GM21526 (cell line): ENCODE results near the gene NOX4.

Experiments used
- ATAC-seq: cut with Tn5 transposase; IDR thresholded peaks from one replicate; pipeline ENCODE4 v1.9.1; 2021; ENCODE audit warnings: moderate library complexity; ENCODE audit not compliant: unreplicated experiment, low FRiP score

NOX4 gene

GRCh38 chr11:89490981-89491690 lies at the start of gene NOX4:
Gene NOX4, minus strand, starts transcription at chr11:89491375. Its CDS starts 129 bp downstream, at chr11:89491246.
- ATAC-seq, result no peak

GRCh38 chr11:89540826-89541225 lies 49.7 kb upstream of the NOX4 start:
- ATAC-seq, result no peak

DNA sequence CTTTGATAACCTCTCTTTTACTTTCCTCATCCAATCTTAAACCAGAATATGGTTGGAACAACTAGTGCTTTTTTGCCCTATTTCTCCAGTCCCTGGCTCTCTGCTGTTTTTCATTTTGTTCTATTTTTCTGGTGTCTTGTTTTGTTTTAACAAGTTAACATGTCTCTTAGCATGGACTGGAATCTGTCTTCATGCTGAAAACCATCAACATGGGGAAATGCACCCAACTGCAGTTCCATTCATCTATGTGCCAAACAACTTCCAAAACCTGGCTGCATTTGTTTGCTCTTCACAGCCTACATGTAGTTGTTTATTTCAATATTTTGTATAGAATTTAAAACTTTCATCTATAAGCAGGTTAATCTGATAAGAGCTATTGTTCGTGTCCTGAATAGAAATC lies 46.8 kb upstream of the NOX4 start:
- no peak for ATAC-seq

GRCh38 chr11:89536926-89537325 lies 45.8 kb upstream of the NOX4 start:
- no peak for ATAC-seq

- ATAC-seq, result no peak
Observed at GRCh38 chr11:89535221-89535620, 44.0 kb upstream of the NOX4 start.

- ATAC-seq, result no peak
Observed at GRCh38 chr11:89529626-89530380, 38.6 kb upstream of the NOX4 start.

DNA sequence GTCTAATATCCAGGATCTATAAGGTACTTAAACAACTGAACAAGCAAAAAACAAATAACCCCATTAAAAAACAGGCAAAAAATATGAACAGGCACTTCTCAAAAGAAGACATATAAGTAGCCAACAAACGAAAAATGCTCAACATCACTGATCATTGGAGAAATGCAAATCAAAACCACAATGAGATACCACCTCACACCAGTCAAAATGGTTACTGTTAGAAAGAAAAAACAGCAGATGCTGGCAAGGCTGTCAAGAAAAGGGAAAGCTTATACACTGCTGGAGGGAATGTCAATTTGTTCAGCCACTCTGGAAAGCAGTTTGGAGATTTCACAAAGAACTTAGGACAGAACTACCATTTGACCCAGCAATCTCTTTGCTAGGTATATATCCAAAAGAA lies 30.6 kb upstream of the NOX4 start:
- ATAC-seq, result no peak

- no peak for ATAC-seq
Observed at GRCh38 chr11:89521294-89521693, 30.1 kb upstream of the NOX4 start.

DNA sequence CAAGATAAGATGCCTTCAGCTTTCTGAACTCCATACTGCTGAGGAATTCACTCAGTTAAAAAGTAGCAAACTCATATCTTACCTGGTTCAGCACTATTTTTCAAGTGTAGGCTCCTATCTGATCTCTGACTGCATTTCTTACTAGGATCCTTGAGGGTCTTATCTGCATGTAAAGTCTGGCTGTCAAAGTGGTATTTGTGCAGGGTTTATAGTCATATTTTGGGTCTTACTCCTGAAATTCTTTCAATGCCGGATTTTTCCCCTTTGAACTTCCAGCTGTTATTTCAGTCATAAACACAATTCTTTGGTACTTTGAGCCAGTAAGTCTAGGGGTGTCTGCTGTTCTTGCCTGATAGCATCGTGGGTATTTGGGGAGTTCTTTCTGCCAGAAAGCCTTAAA lies 25.3 kb upstream of the NOX4 start:
- no peak for ATAC-seq

DNA sequence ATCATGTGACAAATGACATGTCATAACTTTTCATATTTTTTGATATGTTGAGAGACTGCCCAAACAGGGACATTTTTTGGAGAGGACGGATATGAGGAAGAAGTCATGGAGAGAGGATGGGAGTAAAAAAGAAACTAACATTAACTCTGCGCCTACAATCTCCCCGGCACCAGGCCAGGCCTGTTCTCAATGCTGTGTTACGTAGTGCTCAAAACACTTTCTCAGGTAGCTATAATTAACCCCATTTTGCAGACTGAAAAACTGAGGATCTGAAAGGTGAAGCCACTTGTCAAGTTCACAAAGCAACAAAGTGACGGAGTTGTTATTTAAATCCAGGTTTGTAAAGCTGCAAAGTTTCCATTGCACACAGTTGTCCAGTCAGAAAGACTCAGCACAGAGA lies 17.4 kb upstream of the NOX4 start:
- no peak for ATAC-seq

DNA sequence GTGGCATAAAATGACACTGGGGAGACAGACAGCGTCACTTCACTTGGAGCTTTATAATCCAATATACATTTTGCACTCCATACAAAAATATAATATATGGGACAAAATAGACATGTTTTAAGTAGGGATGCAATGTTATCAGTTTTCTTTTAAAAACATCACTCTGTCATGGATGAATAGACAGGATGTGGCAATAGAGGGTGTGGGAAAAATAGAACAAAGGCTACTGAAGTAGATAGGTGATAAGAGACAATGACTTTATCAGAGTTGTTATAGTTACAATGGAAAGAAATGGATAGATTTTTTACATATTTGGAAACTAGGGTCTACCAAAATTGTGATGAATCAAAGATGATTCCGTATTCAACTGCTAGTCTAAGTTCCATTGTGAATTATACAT lies 13.1 kb upstream of the NOX4 start:
- ATAC-seq, result no peak

GRCh38 chr11:89503422-89503821 lies 12.2 kb upstream of the NOX4 start:
- ATAC-seq, result no peak

GRCh38 chr11:89502301-89502700 lies 11.1 kb upstream of the NOX4 start:
- no peak for ATAC-seq

GRCh38 chr11:89500336-89500735 lies 9.2 kb upstream of the NOX4 start:
- no peak for ATAC-seq

DNA sequence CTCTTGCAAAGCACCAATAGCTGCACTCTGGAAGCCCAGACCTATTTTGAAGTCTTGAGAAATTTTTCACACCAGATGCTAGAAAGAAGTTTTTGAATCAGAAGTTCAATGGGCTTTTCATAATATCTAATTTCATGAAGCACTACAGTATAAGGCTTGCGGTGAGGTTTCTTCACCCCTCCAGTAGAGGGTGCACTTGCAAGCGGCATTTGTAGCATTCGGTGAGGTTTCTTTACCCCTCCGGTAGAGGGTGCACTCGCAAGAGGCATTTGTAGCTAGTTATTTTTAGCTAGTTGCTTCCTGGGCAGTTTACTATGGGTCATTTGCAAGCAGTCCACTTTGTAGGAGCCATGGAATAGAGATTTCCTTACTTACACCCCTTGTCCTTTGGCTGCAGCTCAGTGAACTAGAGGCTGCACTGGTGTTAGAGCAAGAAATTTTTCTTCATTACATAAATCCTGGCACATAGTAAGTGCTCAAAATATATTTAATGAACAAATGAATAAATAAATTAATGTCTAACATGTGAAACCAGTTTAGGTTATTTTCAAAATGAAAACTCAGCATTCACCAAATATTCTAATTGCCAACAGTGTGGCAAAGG lies 7.8 kb upstream of the NOX4 start:
- no peak for ATAC-seq

DNA sequence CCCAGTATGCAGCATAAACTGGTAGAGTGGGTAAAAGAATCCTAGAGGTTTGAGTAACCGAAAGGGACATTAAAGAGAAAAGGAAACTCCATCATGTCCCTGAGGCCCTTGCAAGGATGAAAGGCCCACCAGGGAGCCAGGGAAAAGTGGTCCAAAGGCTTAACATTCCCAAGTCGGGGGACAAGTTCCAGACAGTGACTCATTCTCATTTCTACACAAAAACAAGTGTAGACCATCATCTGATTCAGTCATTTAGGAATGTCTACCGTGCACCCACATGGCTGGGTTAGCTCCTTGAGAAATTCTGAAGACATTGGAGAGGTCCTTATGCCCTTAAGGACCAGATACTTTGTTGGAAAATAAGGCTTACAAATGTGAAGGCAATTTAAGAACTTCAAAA lies 4.8 kb upstream of the NOX4 start:
- no peak for ATAC-seq

DNA sequence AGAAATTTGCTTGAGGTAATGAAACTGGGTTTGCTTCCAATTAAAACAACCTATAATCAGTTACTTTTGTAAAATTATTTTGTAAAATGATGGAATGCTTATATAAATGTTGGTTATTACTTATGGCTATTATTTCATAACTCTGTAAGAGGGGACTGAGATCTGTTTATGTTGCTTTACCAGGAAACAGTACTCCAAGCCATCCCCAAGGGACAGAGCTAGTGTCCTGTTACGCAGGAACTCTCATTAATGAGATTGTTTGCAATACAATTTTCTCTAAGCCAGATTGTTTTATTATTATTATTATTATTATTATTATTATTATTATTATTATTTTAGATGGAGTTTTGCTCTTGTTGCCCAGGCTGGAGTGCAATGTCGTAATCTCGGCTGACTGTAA lies 2.3 kb upstream of the NOX4 start:
- no peak for ATAC-seq

DNA sequence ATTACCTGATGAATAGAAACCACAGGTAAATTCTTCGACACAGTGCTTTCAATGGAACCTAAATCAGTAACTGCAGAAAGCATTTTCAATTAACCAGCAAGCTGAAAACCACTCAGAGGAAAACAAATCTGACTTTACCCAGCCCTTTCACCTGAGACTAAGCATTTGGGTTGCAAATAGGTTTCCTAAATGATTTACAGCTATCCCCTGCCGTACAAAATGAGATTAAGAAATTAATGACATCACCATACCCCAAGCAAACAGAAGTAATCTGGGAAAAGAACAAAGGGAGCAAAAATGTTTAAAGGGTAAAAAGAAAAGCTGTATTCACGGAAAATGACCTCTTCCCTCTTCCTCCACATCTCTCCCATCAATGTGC lies 584 bp downstream of the NOX4 start:
- no peak for ATAC-seq

- ATAC-seq, result no peak
Observed at GRCh38 chr11:89489930-89490329, 1.2 kb downstream of the NOX4 start.

- ATAC-seq, result no peak
Observed at GRCh38 chr11:89487016-89487415, 4.2 kb downstream of the NOX4 start.

- no peak for ATAC-seq
Observed at GRCh38 chr11:89484896-89485295, 6.3 kb downstream of the NOX4 start.

GRCh38 chr11:89477175-89477574 lies 14.0 kb downstream of the NOX4 start:
- no peak for ATAC-seq
